Panc1 (cell line): ENCODE measurements around the gene SLIT3. TPM values are rescaled to one million over a fixed set of nuclear protein-coding genes. Genes with fewer than 3 reads are reported as not detected.

Experiments
- ATAC-seq: fragments of 200-7000 bp; cut with Tn5 transposase; 2 replicates; pipeline ENCODE4 v1.9.1; 2020; ENCODE audit warnings: mild to moderate bottlenecking, moderate library complexity
- BruUV-seq: library from RNA; stranded (reverse); fragments of 400-500 nt; replicated peaks from 2 replicates; lab custom pipeline; 2021; lab: Mats Ljungman, UMichigan
- CTCF ChIA-PET: fragments of 300-600 bp; sonication (Branson Sonifier 250); formaldehyde crosslinking; loops from one replicate; lab custom pipeline; 2022; ENCODE audit warnings: antibody characterized with exemption; lab: Charles Lee
- POLR2A ChIA-PET: fragments of 300-600 bp; sonication (Branson Sonifier 250); formaldehyde crosslinking; loops from one replicate; lab custom pipeline; 2022; ENCODE audit warnings: antibody characterized with exemption; lab: Charles Lee
- DNase-seq: peaks from one replicate; pipeline ENCODE4 v3.0.0-alpha.2; 2010; ENCODE audit warnings: low read depth, low spot score
- H3K27ac ChIP-seq: 2 replicates; pipeline ENCODE4 v1.5.1; 2011; ENCODE audit warnings: mild to moderate bottlenecking, low read length, inconsistent platforms
- H3K27me3 ChIP-seq: fragments of 200-500 bp; sonication (Bioruptor generic); 2 replicates; pipeline ENCODE4 v1.6.0; 2014; ENCODE audit warnings: low read length, inconsistent platforms; ENCODE audit not compliant: control insufficient read depth, insufficient read depth
- H3K36me3 ChIP-seq: fragments of 200-500 bp; sonication (Bioruptor generic); 2 replicates; pipeline ENCODE4 v1.5.1; 2014; ENCODE audit warnings: inconsistent platforms, mild to moderate bottlenecking, low read length, moderate library complexity; ENCODE audit not compliant: control insufficient read depth, insufficient read depth
- H3K4me1 ChIP-seq: 2 replicates; pipeline ENCODE4 v1.5.1; 2011; ENCODE audit warnings: inconsistent platforms, mild to moderate bottlenecking, low read length, moderate library complexity; ENCODE audit not compliant: control insufficient read depth, insufficient read depth
- H3K4me3 ChIP-seq, 2 experiments: 2 replicates each; pipeline ENCODE4 v1.5.1; 2011 to 2012; ENCODE audit warnings: low read depth in 2 of 2, low read length in 2 of 2, mild to moderate bottlenecking in 2 of 2, inconsistent platforms in 1 of 2, moderate library complexity in 1 of 2
- H3K9me3 ChIP-seq: fragments of 200-500 bp; sonication (Bioruptor generic); 2 replicates; pipeline ENCODE4 v1.5.1; 2014; ENCODE audit warnings: low read depth, mild to moderate bottlenecking, inconsistent platforms, low read length, moderate library complexity; ENCODE audit not compliant: control insufficient read depth, insufficient read depth
- CTCF ChIP-seq: fragments of 450-650 bp; IDR thresholded peaks from 2 replicates; pipeline ENCODE4 v1.5.1; 2017; ENCODE audit warnings: mild to moderate bottlenecking
- REST ChIP-seq, 2 experiments: IDR thresholded peaks; 2 replicates each; pipeline ENCODE4 v1.6.1; 2011 to 2012; ENCODE audit warnings: low read depth in 2 of 2, control low read depth in 1 of 2, low read length in 1 of 2, mild to moderate bottlenecking in 1 of 2, moderate library complexity in 1 of 2; ENCODE audit not compliant: insufficient read depth in 1 of 2
- SIN3A ChIP-seq: IDR thresholded peaks from 2 replicates; pipeline ENCODE4 v1.6.1; 2012; ENCODE audit warnings: low read depth, mild to moderate bottlenecking, low read length, moderate library complexity, borderline replicate concordance; ENCODE audit not compliant: insufficient read depth
- TCF7L2 ChIP-seq: IDR thresholded peaks from 2 replicates; pipeline ENCODE4 v1.6.1; 2011; ENCODE audit warnings: mild to moderate bottlenecking, low read depth, low read length, inconsistent platforms
- in situ Hi-C: cut with HindIII; loops from 2 replicates; pipeline ENCODE4 v1.10.0; 2016; ENCODE audit warnings: low sequenced_read_pairs, low pct_unique_long_range_greater_than_20kb
- intact Hi-C: fragments of 100-400 bp; cut with micrococcal nuclease; formaldehyde crosslinking; loops from one replicate; pipeline ENCODE4 v1.10.0; 2022; ENCODE audit not compliant: unreplicated experiment
- total RNA-seq: library from RNA; stranded (reverse); gene quantifications from one replicate; pipeline ENCODE4 v1.2.1, GENCODE V29; 2021; ENCODE audit not compliant: unreplicated experiment

SLIT3 gene
- total RNA-seq, 1 experiment from 2014 or later: 26.4 TPM

- TF ChIP-seq CTCF (no peak), REST (IDR thresholded peaks at IDR 0.05; ENCODE audit: insufficient read depth in 1 of 2, low read depth in 2 of 2, low read length in 1 of 2) (no peak), TCF7L2 (no peak), SIN3A (no peak)
- in situ Hi-C loops: no loop called here
- no peak for DNase-seq
Measured at GRCh38 chr5:168693883-168694282, 607.1 kb downstream of the SLIT3 start.

GRCh38 chr5:168693297-168693696, 607.6 kb downstream of the SLIT3 start:
- intact Hi-C loops: no loop called here
- ChIA-PET CTCF (no interaction called here), POLR2A (no interaction called here)
- Histone ChIP-seq H3K4me1 (no peaks in the 10 kb centered on the region), H3K27ac (no peak overlapping the region), H3K36me3 (no peaks in the 10 kb centered on the region), H3K27me3 (no peaks in the 10 kb centered on the region), H3K4me3 (no peak overlapping the region), H3K9me3 (no peaks in the 10 kb centered on the region)
- no TSS peak for BruUV-seq
- DNase-seq (no peak), ATAC-seq (no peak)
- TF ChIP-seq TCF7L2 (no peak), REST (IDR thresholded peaks at IDR 0.05; ENCODE audit: insufficient read depth in 1 of 2, low read depth in 2 of 2, low read length in 1 of 2) (no peak)
- in situ Hi-C loops: no loop called here

More at GRCh38 chr5:168693883-168694282, 607.1 kb downstream of the SLIT3 start:
- no peak overlapping the region for H3K4me3 ChIP-seq
- no peaks in the 10 kb centered on the region for H3K27me3 ChIP-seq
- no peaks in the 10 kb centered on the region for H3K36me3 ChIP-seq
- no peak overlapping the region for H3K27ac ChIP-seq
- H3K4me1 ChIP-seq: no peaks in the 10 kb centered on the region
- ChIA-PET POLR2A (no interaction called here), CTCF (no interaction called here)
- ATAC-seq: no peak
- BruUV-seq: no TSS peak
- intact Hi-C loops: no loop called here
- no peaks in the 10 kb centered on the region for H3K9me3 ChIP-seq
